Measurements from ENCODE around the gene BARHL1.

Gene BARHL1

GRCh38 chr9:132546148-132547051 is 36.0 kb upstream of the BARHL1 start:
- in situ Hi-C loops (cut with MboI; ENCODE audit: low sequenced_read_pairs, unreplicated experiment), result no loop called here
- no peak for DNase-seq (ENCODE audit: low spot score)
- TF ChIP-seq, protein P1, sequence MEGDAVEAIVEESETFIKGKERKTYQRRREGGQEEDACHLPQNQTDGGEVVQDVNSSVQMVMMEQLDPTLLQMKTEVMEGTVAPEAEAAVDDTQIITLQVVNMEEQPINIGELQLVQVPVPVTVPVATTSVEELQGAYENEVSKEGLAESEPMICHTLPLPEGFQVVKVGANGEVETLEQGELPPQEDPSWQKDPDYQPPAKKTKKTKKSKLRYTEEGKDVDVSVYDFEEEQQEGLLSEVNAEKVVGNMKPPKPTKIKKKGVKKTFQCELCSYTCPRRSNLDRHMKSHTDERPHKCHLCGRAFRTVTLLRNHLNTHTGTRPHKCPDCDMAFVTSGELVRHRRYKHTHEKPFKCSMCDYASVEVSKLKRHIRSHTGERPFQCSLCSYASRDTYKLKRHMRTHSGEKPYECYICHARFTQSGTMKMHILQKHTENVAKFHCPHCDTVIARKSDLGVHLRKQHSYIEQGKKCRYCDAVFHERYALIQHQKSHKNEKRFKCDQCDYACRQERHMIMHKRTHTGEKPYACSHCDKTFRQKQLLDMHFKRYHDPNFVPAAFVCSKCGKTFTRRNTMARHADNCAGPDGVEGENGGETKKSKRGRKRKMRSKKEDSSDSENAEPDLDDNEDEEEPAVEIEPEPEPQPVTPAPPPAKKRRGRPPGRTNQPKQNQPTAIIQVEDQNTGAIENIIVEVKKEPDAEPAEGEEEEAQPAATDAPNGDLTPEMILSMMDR (IDR thresholded peaks at IDR 0.05; ENCODE audit: borderline replicate concordance, control extremely low read depth, extremely low read depth, insufficient read depth, missing control alignments), result no peak

DNA sequence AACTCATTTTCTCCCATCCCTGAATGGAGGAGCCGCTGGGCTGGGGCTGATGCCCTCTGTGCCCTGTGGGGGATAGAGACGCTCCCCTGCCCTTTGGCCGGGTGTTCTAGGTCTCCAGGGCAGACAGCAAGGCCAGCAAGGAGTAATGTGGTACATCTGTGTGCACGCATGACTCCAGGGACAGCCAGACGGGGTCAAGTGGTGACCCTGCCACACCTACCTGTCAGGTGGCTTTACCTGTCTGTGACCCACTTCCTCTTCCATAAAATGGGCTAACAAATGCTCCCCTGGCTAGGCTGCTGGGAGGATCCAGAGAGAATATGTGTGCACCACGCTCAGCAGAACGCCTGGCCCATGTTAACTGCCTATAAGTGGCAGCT is 35.4 kb upstream of the BARHL1 start:
- TF ChIP-seq, protein P1 (IDR thresholded peaks at IDR 0.05; ENCODE audit: borderline replicate concordance, control extremely low read depth, extremely low read depth, insufficient read depth, missing control alignments), result no peak
- DNase-seq (ENCODE audit: low spot score), result no peak
- in situ Hi-C loops (cut with MboI; ENCODE audit: low sequenced_read_pairs, unreplicated experiment), result no loop called here

DNA sequence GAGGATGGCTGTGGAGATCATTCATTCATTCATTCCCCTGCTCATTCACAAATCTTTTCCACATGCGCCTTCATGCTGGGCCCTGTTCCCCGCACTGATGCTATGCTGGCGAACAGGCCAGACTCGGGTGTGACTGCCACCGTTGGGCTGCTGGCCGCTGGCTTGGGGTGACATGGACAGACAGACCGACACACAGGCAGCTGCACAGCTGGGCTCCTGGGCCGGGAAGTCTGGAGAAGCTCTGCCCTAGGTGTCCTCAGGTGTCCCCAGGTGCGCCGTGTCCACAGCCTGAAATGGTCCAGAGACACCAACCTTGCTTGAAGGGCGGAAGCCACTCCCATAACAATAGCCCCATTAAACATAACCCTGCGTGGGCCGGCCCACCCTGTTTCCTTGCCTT is 35.0 kb upstream of the BARHL1 start:
- in situ Hi-C loops (cut with MboI; ENCODE audit: low sequenced_read_pairs, unreplicated experiment), result no loop called here
- no peak for DNase-seq (ENCODE audit: low spot score)
- TF ChIP-seq, protein P1 (IDR thresholded peaks at IDR 0.05; ENCODE audit: borderline replicate concordance, control extremely low read depth, extremely low read depth, insufficient read depth, missing control alignments), result no peak

DNA sequence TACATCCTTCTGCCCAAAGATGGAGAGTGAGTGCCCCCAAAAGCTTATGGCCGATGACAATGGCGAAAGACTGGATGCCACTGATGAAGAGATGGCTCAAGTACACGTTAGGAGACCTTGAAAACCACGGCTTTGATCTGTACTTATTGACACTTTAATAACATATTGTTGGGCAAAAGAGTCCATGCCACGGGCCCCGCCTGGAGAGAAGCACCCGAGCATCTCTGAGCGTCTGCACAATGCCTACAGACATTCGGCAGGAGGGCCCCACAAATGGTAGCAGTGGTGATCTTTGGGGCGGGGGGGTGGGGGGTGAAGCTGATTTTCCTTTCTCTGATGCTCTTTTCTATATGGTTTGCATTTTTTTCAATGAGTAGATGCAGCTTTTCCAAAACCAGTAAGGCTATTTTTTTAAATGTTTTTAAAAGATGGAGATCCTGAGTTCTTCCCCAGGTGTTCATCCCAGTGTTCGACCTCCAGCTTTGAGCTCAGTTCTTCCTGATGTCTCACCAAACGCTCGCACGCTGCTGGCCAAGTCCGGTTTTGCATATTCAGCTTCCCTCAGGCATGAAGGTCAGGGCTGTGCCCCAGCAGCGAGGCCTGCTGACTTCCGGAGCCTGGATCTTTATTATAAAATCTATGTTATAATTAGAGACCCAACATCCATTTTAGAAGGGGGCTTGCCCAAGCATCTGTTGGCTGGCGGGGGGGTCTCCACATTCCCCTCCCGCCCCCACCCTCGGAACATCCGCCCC is 34.3 kb upstream of the BARHL1 start:
- TF ChIP-seq, protein P1 (IDR thresholded peaks at IDR 0.05; ENCODE audit: borderline replicate concordance, control extremely low read depth, extremely low read depth, insufficient read depth, missing control alignments), result no peak
- no peak for DNase-seq (ENCODE audit: low spot score)
- in situ Hi-C loops (cut with MboI; ENCODE audit: low sequenced_read_pairs, unreplicated experiment), result no loop called here

GRCh38 chr9:132548751-132549640 is 33.4 kb upstream of the BARHL1 start:
- no peak for DNase-seq (ENCODE audit: low spot score)
- TF ChIP-seq, protein P1 (IDR thresholded peaks at IDR 0.05; ENCODE audit: borderline replicate concordance, control extremely low read depth, extremely low read depth, insufficient read depth, missing control alignments), result no peak
- in situ Hi-C loops (cut with MboI; ENCODE audit: low sequenced_read_pairs, unreplicated experiment), result no loop called here

GRCh38 chr9:132551556-132551955 is 30.9 kb upstream of the BARHL1 start:
- DNase-seq (ENCODE audit: low spot score), result no peak
- TF ChIP-seq, protein P1 (IDR thresholded peaks at IDR 0.05; ENCODE audit: borderline replicate concordance, control extremely low read depth, extremely low read depth, insufficient read depth, missing control alignments), result no peak
- in situ Hi-C loops (cut with MboI; ENCODE audit: low sequenced_read_pairs, unreplicated experiment), result no loop called here

Measured in GM13976 (cell line).